HG02623 (cell line): Measurements from ENCODE around the gene DNM3.
"Not testable (repeated sequence)": the region's sequence is repeated elsewhere in the genome, so short reads cannot be mapped to it uniquely, and the experiment has no call there.

Experiments used
- ATAC-seq: cut with Tn5 transposase; IDR thresholded peaks from one replicate; pipeline ENCODE4 v1.9.1; 2021; ENCODE audit warnings: moderate library complexity; ENCODE audit not compliant: unreplicated experiment

Gene DNM3

GRCh38 chr1:172402878-172403569 is 561.7 kb downstream of the DNM3 start:
- ATAC-seq, result no peak

GRCh38 chr1:172404121-172404520 is 562.8 kb downstream of the DNM3 start:
- ATAC-seq, result no peak

- no peak for ATAC-seq
Measured at GRCh38 chr1:172405912-172406311, 564.6 kb downstream of the DNM3 start.

- no peak for ATAC-seq
Measured at GRCh38 chr1:172406968-172407367, 565.7 kb downstream of the DNM3 start.

GRCh38 chr1:172408958-172409357 is 567.7 kb downstream of the DNM3 start:
- no peak for ATAC-seq

GRCh38 chr1:172410027-172410426 is 568.7 kb downstream of the DNM3 start:
- no peak for ATAC-seq

- no peak for ATAC-seq
Measured at GRCh38 chr1:172411791-172412338, 570.6 kb downstream of the DNM3 start.

- no peak for ATAC-seq
Measured at GRCh38 chr1:172414331-172414730, 573.0 kb downstream of the DNM3 start.

GRCh38 chr1:172416496-172417035 is 575.3 kb downstream of the DNM3 start:
- no peak for ATAC-seq

- no peak for ATAC-seq
Measured at GRCh38 chr1:172417557-172417956, 576.3 kb downstream of the DNM3 start.

GRCh38 chr1:172420385-172420784 is 579.1 kb downstream of the DNM3 start, which contains the start of gene C1orf105:
Gene C1orf105 (plus strand): TSS chr1:172420685. CDS start chr1:172420886, 201 bp downstream.
- no peak for ATAC-seq

- ATAC-seq, result no peak
Measured at GRCh38 chr1:172421974-172422604, 580.8 kb downstream of the DNM3 start.

- ATAC-seq, result no peak
Measured at GRCh38 chr1:172423336-172423735, 582.0 kb downstream of the DNM3 start.

GRCh38 chr1:172425339-172425738 is 584.0 kb downstream of the DNM3 start:
- no peak for ATAC-seq

GRCh38 chr1:172427191-172427590 is 585.9 kb downstream of the DNM3 start:
- no peak for ATAC-seq

- no peak for ATAC-seq
Measured at GRCh38 chr1:172429331-172430127, 588.2 kb downstream of the DNM3 start.

- no peak for ATAC-seq
Measured at GRCh38 chr1:172430128-172430454, 588.8 kb downstream of the DNM3 start.

GRCh38 chr1:172431204-172431603 is 589.9 kb downstream of the DNM3 start:
- no peak for ATAC-seq

- ATAC-seq, result no peak
Measured at GRCh38 chr1:172431721-172432192, 590.5 kb downstream of the DNM3 start.

GRCh38 chr1:172437183-172437582 is 595.9 kb downstream of the DNM3 start:
- ATAC-seq, result not testable (repeated sequence)

- no peak for ATAC-seq
Measured at GRCh38 chr1:172442404-172442803, 601.1 kb downstream of the DNM3 start.
